ENCODE measurements around the gene LENG9. TPM values are rescaled to one million over a fixed set of nuclear protein-coding genes. Genes with fewer than 3 reads are reported as not detected.
A peak's percentile ranks its signal among the peaks of the same experiment; 100 is the strongest.

LENG9 gene
- total and polyA plus RNA-seq, 2 of the 13 experiments (the other 11 are each of a cell fraction or from before 2014, with no cell fraction given), result 0.75 to 2.9 TPM

DNA sequence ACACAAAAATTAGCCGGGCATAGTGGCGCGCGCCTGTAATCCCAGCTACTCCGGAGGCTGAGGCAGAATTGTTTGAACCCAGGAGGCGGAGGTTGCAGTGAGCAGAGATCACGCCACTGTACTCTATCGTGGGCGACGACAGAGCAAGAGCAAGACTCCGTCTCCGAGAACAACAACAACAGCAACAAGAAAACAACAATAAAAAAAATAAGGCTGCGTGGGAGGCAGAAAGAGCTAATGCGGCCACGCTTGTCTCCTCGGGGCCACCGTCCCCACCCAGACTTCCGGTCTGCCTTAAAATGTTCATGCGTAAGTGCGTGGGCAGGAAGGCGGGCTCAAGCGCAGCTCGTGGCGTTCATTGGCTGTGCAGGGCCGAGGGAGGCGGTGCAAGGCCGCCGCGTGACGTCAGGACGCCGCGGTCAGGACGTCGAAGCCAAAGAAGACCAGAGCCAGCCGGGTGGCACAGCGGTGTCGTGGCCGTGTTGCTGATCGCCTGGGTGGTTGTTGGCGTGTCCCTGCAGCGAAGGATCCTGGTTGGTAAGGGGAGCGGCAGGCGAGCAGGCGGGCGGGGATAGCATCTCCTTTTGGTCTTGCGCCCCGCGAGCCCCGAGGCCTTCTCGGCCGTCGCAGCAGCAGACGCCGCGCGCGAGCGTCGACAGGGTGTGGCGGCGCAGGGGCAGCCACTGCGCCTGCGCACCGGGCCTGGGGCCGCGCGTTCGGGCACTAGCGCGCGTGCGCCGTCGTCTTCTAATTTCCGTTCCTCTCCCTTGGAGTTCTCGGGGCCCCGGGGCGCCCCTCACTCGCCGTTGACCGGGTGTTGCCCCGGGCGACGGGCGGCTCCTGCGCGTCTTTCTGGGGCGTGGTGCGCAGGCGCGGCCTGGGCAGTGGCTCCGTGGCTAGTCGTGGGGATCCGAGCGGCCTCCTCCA is 14.5 kb downstream of the LENG9 start, which contains the start of gene LENG8 (continued):
- TF ChIP-seq, protein P1, sequence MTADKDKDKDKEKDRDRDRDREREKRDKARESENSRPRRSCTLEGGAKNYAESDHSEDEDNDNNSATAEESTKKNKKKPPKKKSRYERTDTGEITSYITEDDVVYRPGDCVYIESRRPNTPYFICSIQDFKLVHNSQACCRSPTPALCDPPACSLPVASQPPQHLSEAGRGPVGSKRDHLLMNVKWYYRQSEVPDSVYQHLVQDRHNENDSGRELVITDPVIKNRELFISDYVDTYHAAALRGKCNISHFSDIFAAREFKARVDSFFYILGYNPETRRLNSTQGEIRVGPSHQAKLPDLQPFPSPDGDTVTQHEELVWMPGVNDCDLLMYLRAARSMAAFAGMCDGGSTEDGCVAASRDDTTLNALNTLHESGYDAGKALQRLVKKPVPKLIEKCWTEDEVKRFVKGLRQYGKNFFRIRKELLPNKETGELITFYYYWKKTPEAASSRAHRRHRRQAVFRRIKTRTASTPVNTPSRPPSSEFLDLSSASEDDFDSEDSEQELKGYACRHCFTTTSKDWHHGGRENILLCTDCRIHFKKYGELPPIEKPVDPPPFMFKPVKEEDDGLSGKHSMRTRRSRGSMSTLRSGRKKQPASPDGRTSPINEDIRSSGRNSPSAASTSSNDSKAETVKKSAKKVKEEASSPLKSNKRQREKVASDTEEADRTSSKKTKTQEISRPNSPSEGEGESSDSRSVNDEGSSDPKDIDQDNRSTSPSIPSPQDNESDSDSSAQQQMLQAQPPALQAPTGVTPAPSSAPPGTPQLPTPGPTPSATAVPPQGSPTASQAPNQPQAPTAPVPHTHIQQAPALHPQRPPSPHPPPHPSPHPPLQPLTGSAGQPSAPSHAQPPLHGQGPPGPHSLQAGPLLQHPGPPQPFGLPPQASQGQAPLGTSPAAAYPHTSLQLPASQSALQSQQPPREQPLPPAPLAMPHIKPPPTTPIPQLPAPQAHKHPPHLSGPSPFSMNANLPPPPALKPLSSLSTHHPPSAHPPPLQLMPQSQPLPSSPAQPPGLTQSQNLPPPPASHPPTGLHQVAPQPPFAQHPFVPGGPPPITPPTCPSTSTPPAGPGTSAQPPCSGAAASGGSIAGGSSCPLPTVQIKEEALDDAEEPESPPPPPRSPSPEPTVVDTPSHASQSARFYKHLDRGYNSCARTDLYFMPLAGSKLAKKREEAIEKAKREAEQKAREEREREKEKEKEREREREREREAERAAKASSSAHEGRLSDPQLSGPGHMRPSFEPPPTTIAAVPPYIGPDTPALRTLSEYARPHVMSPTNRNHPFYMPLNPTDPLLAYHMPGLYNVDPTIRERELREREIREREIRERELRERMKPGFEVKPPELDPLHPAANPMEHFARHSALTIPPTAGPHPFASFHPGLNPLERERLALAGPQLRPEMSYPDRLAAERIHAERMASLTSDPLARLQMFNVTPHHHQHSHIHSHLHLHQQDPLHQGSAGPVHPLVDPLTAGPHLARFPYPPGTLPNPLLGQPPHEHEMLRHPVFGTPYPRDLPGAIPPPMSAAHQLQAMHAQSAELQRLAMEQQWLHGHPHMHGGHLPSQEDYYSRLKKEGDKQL (CRISPR knock-in tag; IDR thresholded peaks at IDR 0.05; ENCODE audit: low read depth), result no peak
- peak; percentile 74 for TF ChIP-seq TMF1 (CRISPR knock-in tag; IDR thresholded peaks at IDR 0.05; ENCODE audit: low read depth)
- TF ChIP-seq, protein P2, sequence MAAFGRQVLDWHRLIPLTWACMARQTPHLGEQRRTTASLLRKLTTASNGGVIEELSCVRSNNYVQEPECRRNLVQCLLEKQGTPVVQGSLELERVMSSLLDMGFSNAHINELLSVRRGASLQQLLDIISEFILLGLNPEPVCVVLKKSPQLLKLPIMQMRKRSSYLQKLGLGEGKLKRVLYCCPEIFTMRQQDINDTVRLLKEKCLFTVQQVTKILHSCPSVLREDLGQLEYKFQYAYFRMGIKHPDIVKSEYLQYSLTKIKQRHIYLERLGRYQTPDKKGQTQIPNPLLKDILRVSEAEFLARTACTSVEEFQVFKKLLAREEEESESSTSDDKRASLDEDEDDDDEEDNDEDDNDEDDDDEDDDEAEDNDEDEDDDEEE (CRISPR knock-in tag; IDR thresholded peaks at IDR 0.05), result peak; percentile 77; the same call in 1 of the 2 replicates
- TF ChIP-seq ZNF17 (CRISPR knock-in tag; IDR thresholded peaks at IDR 0.05), result no peak
- TF ChIP-seq, protein P3, sequence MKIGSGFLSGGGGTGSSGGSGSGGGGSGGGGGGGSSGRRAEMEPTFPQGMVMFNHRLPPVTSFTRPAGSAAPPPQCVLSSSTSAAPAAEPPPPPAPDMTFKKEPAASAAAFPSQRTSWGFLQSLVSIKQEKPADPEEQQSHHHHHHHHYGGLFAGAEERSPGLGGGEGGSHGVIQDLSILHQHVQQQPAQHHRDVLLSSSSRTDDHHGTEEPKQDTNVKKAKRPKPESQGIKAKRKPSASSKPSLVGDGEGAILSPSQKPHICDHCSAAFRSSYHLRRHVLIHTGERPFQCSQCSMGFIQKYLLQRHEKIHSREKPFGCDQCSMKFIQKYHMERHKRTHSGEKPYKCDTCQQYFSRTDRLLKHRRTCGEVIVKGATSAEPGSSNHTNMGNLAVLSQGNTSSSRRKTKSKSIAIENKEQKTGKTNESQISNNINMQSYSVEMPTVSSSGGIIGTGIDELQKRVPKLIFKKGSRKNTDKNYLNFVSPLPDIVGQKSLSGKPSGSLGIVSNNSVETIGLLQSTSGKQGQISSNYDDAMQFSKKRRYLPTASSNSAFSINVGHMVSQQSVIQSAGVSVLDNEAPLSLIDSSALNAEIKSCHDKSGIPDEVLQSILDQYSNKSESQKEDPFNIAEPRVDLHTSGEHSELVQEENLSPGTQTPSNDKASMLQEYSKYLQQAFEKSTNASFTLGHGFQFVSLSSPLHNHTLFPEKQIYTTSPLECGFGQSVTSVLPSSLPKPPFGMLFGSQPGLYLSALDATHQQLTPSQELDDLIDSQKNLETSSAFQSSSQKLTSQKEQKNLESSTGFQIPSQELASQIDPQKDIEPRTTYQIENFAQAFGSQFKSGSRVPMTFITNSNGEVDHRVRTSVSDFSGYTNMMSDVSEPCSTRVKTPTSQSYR (CRISPR knock-in tag; IDR thresholded peaks at IDR 0.05; ENCODE audit: borderline replicate concordance), result no peak
- TF ChIP-seq PLRG1 (conservative IDR thresholded peaks at IDR 0.05), result no peak
- TF ChIP-seq ATRX (CRISPR knock-in tag; IDR thresholded peaks at IDR 0.05; ENCODE audit: borderline replicate concordance), result no peak
- TF ChIP-seq ZSCAN9 (CRISPR knock-in tag; IDR thresholded peaks at IDR 0.05; ENCODE audit: borderline replicate concordance), result peak; percentile 72
- TF ChIP-seq, protein P4, sequence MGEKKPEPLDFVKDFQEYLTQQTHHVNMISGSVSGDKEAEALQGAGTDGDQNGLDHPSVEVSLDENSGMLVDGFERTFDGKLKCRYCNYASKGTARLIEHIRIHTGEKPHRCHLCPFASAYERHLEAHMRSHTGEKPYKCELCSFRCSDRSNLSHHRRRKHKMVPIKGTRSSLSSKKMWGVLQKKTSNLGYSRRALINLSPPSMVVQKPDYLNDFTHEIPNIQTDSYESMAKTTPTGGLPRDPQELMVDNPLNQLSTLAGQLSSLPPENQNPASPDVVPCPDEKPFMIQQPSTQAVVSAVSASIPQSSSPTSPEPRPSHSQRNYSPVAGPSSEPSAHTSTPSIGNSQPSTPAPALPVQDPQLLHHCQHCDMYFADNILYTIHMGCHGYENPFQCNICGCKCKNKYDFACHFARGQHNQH (CRISPR knock-in tag; IDR thresholded peaks at IDR 0.05), result no peak; the same call in 1 of the 2 replicates
- TF ChIP-seq RARG (CRISPR knock-in tag; IDR thresholded peaks at IDR 0.05; ENCODE audit: low read depth), result no peak
- TF ChIP-seq ZNF549 (CRISPR knock-in tag; IDR thresholded peaks at IDR 0.05), result no peak
- TF ChIP-seq, protein P5, sequence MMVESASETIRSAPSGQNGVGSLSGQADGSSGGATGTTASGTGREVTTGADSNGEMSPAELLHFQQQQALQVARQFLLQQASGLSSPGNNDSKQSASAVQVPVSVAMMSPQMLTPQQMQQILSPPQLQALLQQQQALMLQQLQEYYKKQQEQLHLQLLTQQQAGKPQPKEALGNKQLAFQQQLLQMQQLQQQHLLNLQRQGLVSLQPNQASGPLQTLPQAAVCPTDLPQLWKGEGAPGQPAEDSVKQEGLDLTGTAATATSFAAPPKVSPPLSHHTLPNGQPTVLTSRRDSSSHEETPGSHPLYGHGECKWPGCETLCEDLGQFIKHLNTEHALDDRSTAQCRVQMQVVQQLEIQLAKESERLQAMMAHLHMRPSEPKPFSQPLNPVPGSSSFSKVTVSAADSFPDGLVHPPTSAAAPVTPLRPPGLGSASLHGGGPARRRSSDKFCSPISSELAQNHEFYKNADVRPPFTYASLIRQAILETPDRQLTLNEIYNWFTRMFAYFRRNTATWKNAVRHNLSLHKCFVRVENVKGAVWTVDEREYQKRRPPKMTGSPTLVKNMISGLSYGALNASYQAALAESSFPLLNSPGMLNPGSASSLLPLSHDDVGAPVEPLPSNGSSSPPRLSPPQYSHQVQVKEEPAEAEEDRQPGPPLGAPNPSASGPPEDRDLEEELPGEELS (CRISPR knock-in tag; IDR thresholded peaks at IDR 0.05), result peak; percentile 50
- TF ChIP-seq PHB2 (IDR thresholded peaks at IDR 0.05; ENCODE audit: partially characterized antibody), result no peak
- TF ChIP-seq PCBP1 (IDR thresholded peaks at IDR 0.05; ENCODE audit: borderline replicate concordance, low read depth, low read length), result no peak
- TF ChIP-seq ZNF180 (CRISPR knock-in tag; IDR thresholded peaks at IDR 0.05; ENCODE audit: borderline replicate concordance, low read depth), result no peak
- TF ChIP-seq NR2F6 (IDR thresholded peaks at IDR 0.05), result no peak
- peak; percentile 23; the same call in 1 of the 2 replicates for TF ChIP-seq NR2F6 (CRISPR knock-in tag; IDR thresholded peaks at IDR 0.05)

Data from HepG2 (cell line).